Coronary artery (tissue), 2 donors: ENCODE data around the gene FHDC1.

Source experiments
- DNase-seq: peaks from one replicate; pipeline ENCODE4 v3.0.0-alpha.2; 2017; ENCODE audit warnings: low spot score
- H3K27ac ChIP-seq, 2 donors: fragments of 200-600 bp; sonication (generic); one replicate each; pipeline ENCODE4 v1.5.1; 2016 to 2019
- H3K4me3 ChIP-seq: fragments of 200-600 bp; sonication (generic); 2 replicates; pipeline ENCODE4 v1.5.1; 2016; ENCODE audit warnings: mild to moderate bottlenecking, moderate library complexity
- CTCF ChIP-seq: fragments of 200-600 bp; sonication (generic); IDR thresholded peaks from one replicate; pipeline ENCODE4 v1.5.1; 2019; ENCODE audit warnings: antibody characterized with exemption

FHDC1 gene

DNA sequence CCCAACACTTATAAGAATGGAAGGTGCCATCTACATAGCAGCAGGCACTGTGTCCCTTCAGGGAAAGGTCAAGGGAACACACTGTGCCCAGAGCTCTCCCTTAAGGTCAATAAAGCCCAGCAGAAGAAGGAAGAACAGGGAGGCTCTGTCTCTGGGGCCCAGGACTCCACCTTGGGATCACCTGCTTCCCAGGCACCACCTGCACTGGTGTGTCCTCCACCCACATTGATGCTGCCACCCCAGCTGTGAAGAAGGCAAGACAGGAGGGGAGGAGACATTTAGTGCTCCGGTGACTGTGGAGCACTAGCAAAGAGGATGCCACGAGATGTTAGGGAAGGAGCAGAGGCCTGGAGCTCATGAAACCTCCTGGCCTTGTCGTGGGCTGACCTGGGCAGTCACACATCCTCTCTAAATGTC, 53.4 kb downstream of the FHDC1 start:
- Histone ChIP-seq H3K4me3 (no peak overlapping the region), H3K27ac (no peak overlapping the region)
- TF ChIP-seq CTCF, result no peak
- no peak for DNase-seq

DNA sequence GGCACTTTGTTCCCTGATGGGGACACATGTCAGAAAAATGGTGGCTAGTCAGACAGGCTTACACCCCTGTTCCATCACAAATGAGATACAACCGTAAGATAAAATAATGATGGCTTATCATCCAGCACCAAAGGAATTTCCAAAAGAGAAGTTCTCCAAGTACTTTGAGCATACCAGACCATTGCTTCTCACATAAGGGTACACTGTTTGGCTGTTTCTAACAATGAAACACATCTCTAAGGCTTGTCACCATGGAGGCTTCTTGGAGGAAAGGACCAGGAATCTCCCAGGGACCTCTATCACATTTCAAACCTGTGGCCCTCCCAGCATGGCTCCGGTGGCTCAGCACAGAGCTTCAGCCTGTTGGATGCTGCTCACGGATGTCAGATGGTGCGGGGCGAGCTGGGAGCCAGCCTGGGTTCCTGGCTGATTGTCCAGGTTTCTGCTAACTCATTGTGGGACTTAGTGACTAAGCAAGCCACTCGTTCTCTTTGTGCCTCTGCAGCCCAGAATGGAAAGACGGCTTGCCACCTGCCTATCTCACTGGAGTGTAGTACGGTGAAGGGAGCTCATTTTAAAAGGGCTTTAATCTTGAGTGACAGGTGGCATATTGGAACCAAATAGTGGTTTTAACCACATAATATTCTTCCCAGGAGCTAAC, 54.5 kb downstream of the FHDC1 start:
- no peak for TF ChIP-seq CTCF
- Histone ChIP-seq H3K27ac (no peak overlapping the region), H3K4me3 (no peak overlapping the region)
- DNase-seq, result no peak

- no peak for TF ChIP-seq CTCF
- DNase-seq, result no peak
- Histone ChIP-seq H3K4me3 (no peak overlapping the region), H3K27ac (no peak overlapping the region)
Measured at GRCh38 chr4:152991398-152991797, 55.3 kb downstream of the FHDC1 start.

GRCh38 chr4:152992027-152992426, 55.9 kb downstream of the FHDC1 start:
- TF ChIP-seq CTCF, result no peak

GRCh38 chr4:152992466-152992865, 56.3 kb downstream of the FHDC1 start:
- DNase-seq, result no peak
- no peak overlapping the region for H3K4me3 ChIP-seq
- no peak for TF ChIP-seq CTCF
- no peak overlapping the region for H3K27ac ChIP-seq

More at GRCh38 chr4:152992027-152992426, 55.9 kb downstream of the FHDC1 start:
- no peak for DNase-seq
- H3K4me3 ChIP-seq, result no peak overlapping the region
- H3K27ac ChIP-seq, result no peak overlapping the region

DNA sequence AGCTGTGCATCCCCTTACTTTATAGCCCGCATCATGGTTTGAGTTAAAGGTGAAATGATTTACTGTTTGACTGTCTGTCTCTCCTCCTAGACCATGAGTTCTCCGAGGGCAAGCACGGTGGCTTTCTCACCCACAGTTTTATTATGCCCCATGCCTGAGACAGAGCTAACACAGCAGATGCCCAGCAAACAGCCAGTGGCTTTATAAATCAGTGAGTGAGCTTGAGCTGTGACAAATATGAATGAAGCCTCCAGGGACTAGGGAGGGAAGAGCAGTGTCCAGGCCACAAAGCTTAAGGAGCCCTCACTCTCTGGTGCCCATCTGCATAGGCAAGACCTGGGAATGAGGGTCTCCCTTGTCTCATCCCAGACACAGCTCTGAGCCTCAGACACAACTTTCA, 57.9 kb downstream of the FHDC1 start:
- Histone ChIP-seq H3K27ac (no peak overlapping the region), H3K4me3 (no peak overlapping the region)
- no peak for DNase-seq
- TF ChIP-seq CTCF, result no peak

GRCh38 chr4:152996111-152996571, 60.0 kb downstream of the FHDC1 start:
- TF ChIP-seq CTCF, result no peak
- H3K27ac ChIP-seq, result peak overlapping the region in 1 of 2 donors; percentile 11
- H3K4me3 ChIP-seq, result no peak overlapping the region
- DNase-seq, result no peak
